HTR-8/SVneo (cell line): ENCODE results near the gene B3GALT2.
A peak's percentile ranks its signal among the peaks of the same experiment; 100 is the strongest.
"Not testable (repeated sequence)": the region's sequence is repeated elsewhere in the genome, so short reads cannot be mapped to it uniquely, and the experiment has no call there.

ENCODE experiments used
- DNase-seq: peaks from one replicate; pipeline ENCODE4 v3.0.0; 2011; ENCODE audit warnings: low spot score, mixed read lengths; ENCODE audit not compliant: insufficient read length
- FAIRE-seq: peaks from 2 replicates; lab custom pipeline; 2011; peaks lifted over from hg19 to GRCh38; lab: Jason Lieb, UNC

The B3GALT2 gene

GRCh38 chr1:193185901-193186731 is at the start of gene B3GALT2:
B3GALT2 (minus strand) TSS chr1:193186613; CDS start chr1:193181562, 5,051 bp downstream.
- peak; percentile 46 for FAIRE-seq

GRCh38 chr1:193234530-193234929 is 48.1 kb upstream of the B3GALT2 start:
- FAIRE-seq, result no peak
- no peak for DNase-seq

More at GRCh38 chr1:193185901-193186731, at the start of gene B3GALT2:
- peak; percentile 30 for DNase-seq

GRCh38 chr1:193231146-193231545 is 44.7 kb upstream of the B3GALT2 start:
- not testable (repeated sequence) for DNase-seq, FAIRE-seq

- no peak for FAIRE-seq
These were observed 42.7 kb upstream of the B3GALT2 start for GRCh38 chr1:193229136-193229535.

GRCh38 chr1:193222056-193222615 is 35.7 kb upstream of the B3GALT2 start:
- FAIRE-seq (no peak), DNase-seq (no peak)

More at GRCh38 chr1:193229136-193229535, 42.7 kb upstream of the B3GALT2 start:
- DNase-seq, result no peak

GRCh38 chr1:193221651-193222050 is 35.2 kb upstream of the B3GALT2 start:
- no peak for DNase-seq
- FAIRE-seq, result no peak

GRCh38 chr1:193219391-193219790 is 33.0 kb upstream of the B3GALT2 start:
- FAIRE-seq (no peak), DNase-seq (no peak)

- DNase-seq (no peak), FAIRE-seq (no peak)
These were observed 30.5 kb upstream of the B3GALT2 start for GRCh38 chr1:193216920-193217319.

GRCh38 chr1:193213998-193214397 is 27.6 kb upstream of the B3GALT2 start:
- FAIRE-seq (no peak), DNase-seq (no peak)

- no peak for DNase-seq
- FAIRE-seq, result no peak
These were observed 26.2 kb upstream of the B3GALT2 start for GRCh38 chr1:193212637-193213036.

GRCh38 chr1:193211539-193211938 is 25.1 kb upstream of the B3GALT2 start:
- peak; percentile 57 for FAIRE-seq
- DNase-seq, result peak; percentile 30

GRCh38 chr1:193210996-193211395 is 24.6 kb upstream of the B3GALT2 start:
- FAIRE-seq (no peak), DNase-seq (no peak)

GRCh38 chr1:193201021-193201420 is 14.6 kb upstream of the B3GALT2 start:
- DNase-seq (no peak), FAIRE-seq (no peak)

- DNase-seq (no peak), FAIRE-seq (no peak)
These were observed 13.5 kb upstream of the B3GALT2 start for GRCh38 chr1:193199940-193200339.

- FAIRE-seq, result no peak
- DNase-seq, result no peak
These were observed 6.2 kb upstream of the B3GALT2 start for GRCh38 chr1:193192586-193192985.

GRCh38 chr1:193190096-193190744 is 3.8 kb upstream of the B3GALT2 start:
- peak; percentile 10 for DNase-seq
- FAIRE-seq, result no peak

GRCh38 chr1:193189442-193190095 is 3.2 kb upstream of the B3GALT2 start:
- no peak for DNase-seq
- no peak for FAIRE-seq

GRCh38 chr1:193188915-193189314 is 2.5 kb upstream of the B3GALT2 start:
- not testable (repeated sequence) for DNase-seq, FAIRE-seq

GRCh38 chr1:193187114-193187513 is 701 bp upstream of the B3GALT2 start:
- DNase-seq (no peak), FAIRE-seq (no peak)

- FAIRE-seq (no peak), DNase-seq (no peak)
These were observed 1.2 kb downstream of the B3GALT2 start for GRCh38 chr1:193185211-193185610.
